Uterus (tissue), 4 donors: ENCODE data around the gene SIK1. TPM values are rescaled to one million over a fixed set of nuclear protein-coding genes. Genes with fewer than 3 reads are reported as not detected.

ENCODE experiments used
- DNase-seq, 2 donors: peaks; one replicate each; pipeline ENCODE4 v3.0.0-alpha.2; 2019 to 2020
- H3K27ac ChIP-seq, 2 donors: fragments of 200-600 bp; sonication (generic); 1 replicate in 1 of 2; 2 replicates in 1 of 2; pipeline ENCODE4 v1.5.1; 2016 to 2018
- H3K27me3 ChIP-seq, 2 donors: fragments of 200-600 bp; sonication (generic); one replicate each; pipeline ENCODE4 v1.5.1; 2018 to 2019; ENCODE audit warnings: control low read depth in 1 of 2
- H3K36me3 ChIP-seq, 2 donors: fragments of 200-600 bp; sonication (generic); one replicate each; pipeline ENCODE4 v1.5.1; 2019; ENCODE audit warnings: control low read depth in 1 of 2
- H3K4me1 ChIP-seq, 2 donors: fragments of 200-600 bp; sonication (generic); one replicate each; pipeline ENCODE4 v1.5.1; 2018 to 2019; ENCODE audit warnings: control low read depth in 1 of 2
- H3K4me3 ChIP-seq, 2 donors: fragments of 200-600 bp; sonication (generic); 1 replicate in 1 of 2; 2 replicates in 1 of 2; pipeline ENCODE4 v1.5.1; 2018 to 2019; ENCODE audit warnings: mild to moderate bottlenecking in 1 of 2
- H3K9me3 ChIP-seq, 2 donors: fragments of 200-600 bp; sonication (generic); one replicate each; pipeline ENCODE4 v1.5.1; 2019; ENCODE audit warnings: control low read depth in 1 of 2
- POLR2A ChIP-seq, 2 donors: fragments of 450-650 bp; IDR thresholded peaks; one replicate each; pipeline ENCODE4 v1.6.1; 2016; ENCODE audit warnings: antibody characterized with exemption in 2 of 2, mild to moderate bottlenecking in 1 of 2, moderate library complexity in 1 of 2
- intact Hi-C: fragments of 100-400 bp; cut with DNase I; formaldehyde crosslinking; loops from one replicate; pipeline ENCODE4 v1.15.1; 2023; ENCODE audit warnings: low total_unique reads
- total RNA-seq, 4 donors: library from RNA; depleted of rRNA in 3 of 4; stranded (reverse); fragments of >200 nt in 3 of 4; gene quantifications; one replicate each; pipeline versions ENCODE4 v1.1.0 to v1.2.4, GENCODE V29; 2014 to 2023
- TF ChIP-seq, protein P1 (sequence below), 4 experiments: fragments of 200-600 bp in 2 of 4; fragments of 450-650 bp in 2 of 4; sonication (generic) in 2 of 4; IDR thresholded peaks; one replicate each; pipeline ENCODE4 v1.5.1; 2016 to 2019; ENCODE audit warnings: antibody characterized with exemption in 4 of 4, mild to moderate bottlenecking in 2 of 4, moderate library complexity in 1 of 4
- donor health status: DM: yes; HTN: yes; CAD: no.

The SIK1 gene
- total RNA-seq, 4 donors from 2014 or later: 4.4 to 64.4 (median 6.9) TPM

DNA sequence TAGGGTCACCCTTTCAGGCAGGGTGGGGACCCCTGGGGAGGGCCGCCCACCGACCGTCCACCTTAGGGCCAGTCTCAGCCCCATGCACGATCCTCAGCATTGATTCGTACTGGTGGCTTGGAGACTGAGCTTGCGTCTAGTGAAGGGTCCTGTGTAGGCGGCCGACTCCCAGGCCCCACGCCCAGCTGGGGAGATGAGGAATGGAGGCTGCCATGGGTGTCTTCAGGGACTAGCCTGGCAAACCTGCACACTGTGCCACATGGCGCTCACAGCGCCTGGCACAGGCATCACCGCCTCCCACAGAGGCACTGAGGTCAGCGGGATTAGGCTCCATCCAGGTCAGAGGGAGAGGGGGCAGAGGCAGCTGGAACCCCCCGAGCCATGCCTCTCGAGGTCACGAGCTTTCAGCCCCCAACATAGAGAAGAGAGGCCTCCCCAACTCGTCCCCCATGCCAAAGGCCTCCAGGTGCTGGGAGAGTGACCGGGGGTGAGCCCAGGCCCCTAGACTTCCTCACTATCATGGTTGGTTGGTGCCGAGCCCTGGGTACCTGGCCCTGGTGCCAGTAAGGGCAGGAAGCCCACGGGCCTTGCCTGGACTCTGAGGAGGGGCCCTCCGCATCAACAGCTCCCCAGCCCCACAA is 51.0 kb downstream of the SIK1 start:
- DNase-seq: no peak
- no peaks in the 10 kb centered on the region for H3K4me1 ChIP-seq
- H3K27me3 ChIP-seq: no peaks in the 10 kb centered on the region
- H3K36me3 ChIP-seq: no peaks in the 10 kb centered on the region
- no peak for TF ChIP-seq POLR2A (IDR thresholded peaks at IDR 0.05)
- TF ChIP-seq, protein P1, sequence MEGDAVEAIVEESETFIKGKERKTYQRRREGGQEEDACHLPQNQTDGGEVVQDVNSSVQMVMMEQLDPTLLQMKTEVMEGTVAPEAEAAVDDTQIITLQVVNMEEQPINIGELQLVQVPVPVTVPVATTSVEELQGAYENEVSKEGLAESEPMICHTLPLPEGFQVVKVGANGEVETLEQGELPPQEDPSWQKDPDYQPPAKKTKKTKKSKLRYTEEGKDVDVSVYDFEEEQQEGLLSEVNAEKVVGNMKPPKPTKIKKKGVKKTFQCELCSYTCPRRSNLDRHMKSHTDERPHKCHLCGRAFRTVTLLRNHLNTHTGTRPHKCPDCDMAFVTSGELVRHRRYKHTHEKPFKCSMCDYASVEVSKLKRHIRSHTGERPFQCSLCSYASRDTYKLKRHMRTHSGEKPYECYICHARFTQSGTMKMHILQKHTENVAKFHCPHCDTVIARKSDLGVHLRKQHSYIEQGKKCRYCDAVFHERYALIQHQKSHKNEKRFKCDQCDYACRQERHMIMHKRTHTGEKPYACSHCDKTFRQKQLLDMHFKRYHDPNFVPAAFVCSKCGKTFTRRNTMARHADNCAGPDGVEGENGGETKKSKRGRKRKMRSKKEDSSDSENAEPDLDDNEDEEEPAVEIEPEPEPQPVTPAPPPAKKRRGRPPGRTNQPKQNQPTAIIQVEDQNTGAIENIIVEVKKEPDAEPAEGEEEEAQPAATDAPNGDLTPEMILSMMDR (IDR thresholded peaks at IDR 0.05): no peak
- intact Hi-C loops: no loop called here
- H3K27ac ChIP-seq: no peak overlapping the region
- no peak overlapping the region for H3K4me3 ChIP-seq
- no peaks in the 10 kb centered on the region for H3K9me3 ChIP-seq

DNA sequence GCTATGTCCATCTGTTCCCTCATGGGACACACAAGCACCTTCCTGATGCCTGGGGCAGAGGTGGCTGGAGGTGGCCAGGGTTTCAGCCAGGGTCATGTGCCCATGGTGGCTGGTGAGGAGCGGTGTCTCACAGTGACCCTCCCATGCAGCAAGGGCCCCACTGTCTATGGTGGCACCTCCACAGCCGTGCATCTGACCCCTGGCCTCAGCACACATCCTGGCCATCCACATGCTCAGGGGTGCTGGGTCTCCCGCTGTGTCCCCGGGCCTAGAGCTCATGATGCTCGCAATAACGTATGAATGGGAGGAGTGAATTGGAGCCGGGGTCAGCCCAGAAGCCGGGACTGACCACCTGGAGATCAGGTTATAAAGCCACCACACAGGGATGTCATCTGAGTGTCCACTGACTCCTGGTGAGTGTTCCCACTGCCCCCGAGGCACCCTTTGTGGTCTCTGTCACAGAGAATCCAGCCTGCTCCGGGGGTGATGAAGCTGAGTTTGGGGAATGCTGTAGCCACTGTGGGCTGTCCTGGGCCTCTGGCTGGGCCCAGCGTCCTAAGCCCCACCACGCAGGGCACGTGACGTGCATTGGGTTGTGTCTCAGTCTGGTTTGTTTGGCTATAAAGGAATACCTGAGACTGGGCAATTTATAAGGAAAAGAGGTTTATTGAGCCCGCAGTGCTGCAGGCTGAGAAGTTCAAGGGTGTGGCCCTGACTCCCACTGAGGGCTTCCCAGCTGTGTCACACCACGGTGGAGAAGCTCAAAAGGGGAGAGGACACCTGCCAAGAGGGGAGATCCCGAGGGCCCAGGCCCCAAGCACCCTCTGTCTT is 51.7 kb downstream of the SIK1 start:
- intact Hi-C loops: no loop called here
- no peaks in the 10 kb centered on the region for H3K27me3 ChIP-seq
- H3K4me1 ChIP-seq: peaks cover 0 to under 1% of the 10 kb centered on the region in 2 donors
- no peaks in the 10 kb centered on the region for H3K9me3 ChIP-seq
- DNase-seq: no peak
- H3K36me3 ChIP-seq: no peaks in the 10 kb centered on the region
- TF ChIP-seq POLR2A (IDR thresholded peaks at IDR 0.05): no peak
- TF ChIP-seq, protein P1 (IDR thresholded peaks at IDR 0.05): no peak
- H3K4me3 ChIP-seq: no peak overlapping the region
- H3K27ac ChIP-seq: no peak overlapping the region

DNA sequence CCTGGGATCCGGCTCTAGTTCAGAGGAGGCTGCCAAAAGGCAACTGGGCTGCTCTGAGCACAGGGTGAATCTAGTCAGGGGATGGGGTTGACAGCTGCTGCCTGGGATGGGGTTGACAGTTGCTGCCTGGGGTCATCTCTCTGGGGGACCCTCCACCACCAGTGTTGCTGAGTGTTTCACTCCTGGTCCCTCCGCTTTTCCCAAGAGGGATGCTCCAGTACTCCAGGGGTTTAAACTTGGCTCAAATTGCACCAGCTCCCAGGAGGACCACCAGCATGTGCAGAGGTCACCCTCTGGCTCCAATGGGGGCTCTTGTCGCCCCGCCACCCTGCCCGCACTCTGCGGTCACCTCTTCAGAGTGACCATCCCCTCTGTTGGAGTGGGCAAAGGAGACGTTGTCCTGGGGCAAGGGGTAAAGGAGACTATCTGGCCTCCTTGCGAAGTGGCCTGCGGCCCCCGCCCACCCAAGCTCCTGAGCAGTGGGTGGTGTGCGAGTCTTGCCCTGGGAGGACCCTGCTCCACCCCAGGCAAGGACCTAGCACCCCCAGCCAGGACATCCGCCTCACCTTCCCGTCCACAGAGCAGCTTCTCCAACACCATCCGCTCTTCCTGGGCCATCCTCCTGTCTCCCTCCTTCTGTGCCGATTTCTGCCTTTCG is 52.6 kb downstream of the SIK1 start:
- no peak overlapping the region for H3K4me3 ChIP-seq
- no peaks in the 10 kb centered on the region for H3K27me3 ChIP-seq
- H3K9me3 ChIP-seq: no peaks in the 10 kb centered on the region
- no peak overlapping the region for H3K27ac ChIP-seq
- peaks cover 0 to 9% of the 10 kb centered on the region in 2 donors for H3K4me1 ChIP-seq
- intact Hi-C loops: no loop called here
- DNase-seq: no peak
- TF ChIP-seq POLR2A (IDR thresholded peaks at IDR 0.05): no peak
- TF ChIP-seq, protein P1 (IDR thresholded peaks at IDR 0.05): no peak
- no peaks in the 10 kb centered on the region for H3K36me3 ChIP-seq

DNA sequence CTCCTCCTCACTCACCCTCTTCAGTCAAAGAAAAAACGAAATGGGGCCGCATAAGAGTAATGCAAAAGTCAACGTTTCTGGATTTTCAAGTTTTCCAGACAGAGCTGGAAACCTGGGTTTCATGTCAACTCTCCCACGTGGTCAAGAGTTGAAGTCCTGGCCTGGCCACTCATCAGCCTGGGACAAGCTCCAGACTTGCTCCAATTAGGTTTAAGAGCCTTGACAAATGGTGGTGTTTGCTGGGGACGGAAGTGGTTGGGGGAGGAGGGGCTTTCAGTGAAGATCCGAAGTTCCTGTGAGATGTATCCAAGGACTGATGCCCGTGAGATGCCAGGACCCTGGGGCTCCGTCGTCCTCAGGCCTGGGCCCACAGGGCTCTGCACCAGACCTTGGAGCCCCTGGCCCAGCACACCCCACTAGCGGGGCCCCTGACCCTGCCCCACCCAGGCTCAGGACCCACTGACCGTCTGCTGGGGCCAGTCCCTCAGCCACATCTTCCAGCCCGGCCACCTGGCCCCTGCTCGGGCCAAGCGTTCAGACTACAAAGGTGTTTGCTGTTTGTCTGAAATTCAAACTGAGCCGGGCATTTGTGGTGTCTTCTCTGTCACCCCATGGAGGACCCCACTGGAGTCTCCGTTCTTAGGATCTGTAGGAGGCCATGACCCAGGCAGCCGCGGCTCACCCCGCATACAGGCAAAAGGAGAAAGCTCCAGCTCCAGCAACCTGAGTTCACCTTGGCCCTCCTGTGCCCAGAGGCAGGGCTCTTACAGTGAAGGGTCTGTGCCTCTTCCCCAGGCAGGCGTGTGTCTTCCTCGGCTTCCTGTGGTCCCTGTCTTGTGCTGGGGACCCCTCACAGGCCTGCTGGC is 53.3 kb downstream of the SIK1 start:
- intact Hi-C loops: no loop called here
- H3K4me3 ChIP-seq: no peak overlapping the region
- no peaks in the 10 kb centered on the region for H3K9me3 ChIP-seq
- TF ChIP-seq, protein P1 (IDR thresholded peaks at IDR 0.05): no peak
- TF ChIP-seq POLR2A (IDR thresholded peaks at IDR 0.05): no peak
- no peaks in the 10 kb centered on the region for H3K27me3 ChIP-seq
- peaks cover 0 to 9% of the 10 kb centered on the region in 2 donors for H3K4me1 ChIP-seq
- DNase-seq: no peak
- H3K27ac ChIP-seq: no peak overlapping the region
- no peaks in the 10 kb centered on the region for H3K36me3 ChIP-seq
